SH-SY5Y (cell line): ENCODE measurements around the gene FGF11.

Source experiments
- GATA2 ChIP-seq: IDR thresholded peaks from 2 replicates; pipeline ENCODE4 v1.6.1; 2011; ENCODE audit warnings: mild to moderate bottlenecking, low read depth, low read length
- GATA3 ChIP-seq: IDR thresholded peaks from 2 replicates; pipeline ENCODE4 v1.6.1; 2011; ENCODE audit warnings: low read depth, mild to moderate bottlenecking, low read length, moderate library complexity

The FGF11 gene

GRCh38 chr17:7417056-7417655 is 22.2 kb upstream of the FGF11 start:
- TF ChIP-seq GATA3 = no peak
- TF ChIP-seq GATA2 = no peak

GRCh38 chr17:7418472-7419152 is 20.7 kb upstream of the FGF11 start:
- TF ChIP-seq GATA3 (no peak), GATA2 (no peak)

- TF ChIP-seq GATA2 = no peak
Observed at GRCh38 chr17:7419819-7420610, 19.3 kb upstream of the FGF11 start, which contains the start of gene SPEM1. SPEM1 (plus strand) TSS chr17:7420324; CDS start chr17:7420385, 61 bp downstream.

- no peak for TF ChIP-seq GATA2
- TF ChIP-seq GATA3 = no peak
Observed at GRCh38 chr17:7421186-7421585, 18.1 kb upstream of the FGF11 start.

GRCh38 chr17:7423679-7424078 is 15.6 kb upstream of the FGF11 start:
- TF ChIP-seq GATA2 = no peak
- TF ChIP-seq GATA3 = no peak

GRCh38 chr17:7425316-7425715 is 14.0 kb upstream of the FGF11 start, which contains the start of gene SPEM2:
SPEM2 (plus strand) TSS chr17:7425616; CDS start chr17:7425689, 73 bp downstream.
- TF ChIP-seq GATA3 (no peak), GATA2 (no peak)

GRCh38 chr17:7425756-7426155 is 13.6 kb upstream of the FGF11 start:
- TF ChIP-seq GATA2 (no peak), GATA3 (no peak)

GRCh38 chr17:7426203-7426863 is 13.0 kb upstream of the FGF11 start:
- TF ChIP-seq GATA2 = no peak
- TF ChIP-seq GATA3 = no peak

GRCh38 chr17:7426896-7427489 is 12.3 kb upstream of the FGF11 start:
- TF ChIP-seq GATA2 (no peak), GATA3 (no peak)

GRCh38 chr17:7427549-7427948 is 11.8 kb upstream of the FGF11 start:
- no peak for TF ChIP-seq GATA2
- TF ChIP-seq GATA3 = no peak

- no peak for TF ChIP-seq GATA3
- no peak for TF ChIP-seq GATA2
Observed at GRCh38 chr17:7428557-7428956, 10.8 kb upstream of the FGF11 start, which contains the start of gene SPEM3. SPEM3 (plus strand) TSS chr17:7428857; CDS start chr17:7428903, 46 bp downstream.

- no peak for TF ChIP-seq GATA2
- TF ChIP-seq GATA3 = no peak
Observed at GRCh38 chr17:7429722-7430121, 9.6 kb upstream of the FGF11 start.

- TF ChIP-seq GATA2 (no peak), GATA3 (no peak)
Observed at GRCh38 chr17:7431231-7431630, 8.1 kb upstream of the FGF11 start.

- no peak for TF ChIP-seq GATA2
- TF ChIP-seq GATA3 = no peak
Observed at GRCh38 chr17:7432296-7432695, 7.0 kb upstream of the FGF11 start.
